Body of pancreas (tissue), 4 donors: Measurements from ENCODE around the gene EFNA2.

Source experiments
- CTCF ChIP-seq, 7 experiments: fragments of 450-650 bp in 4 of 7; fragments of 200-600 bp in 3 of 7; sonication (generic) in 3 of 7; IDR thresholded peaks; one replicate each; pipeline ENCODE4 v1.5.1; 2016 to 2019; ENCODE audit warnings: antibody characterized with exemption in 7 of 7
- POLR2A ChIP-seq, 3 donors: fragments of 450-650 bp; IDR thresholded peaks; one replicate each; pipeline ENCODE4 v1.6.1; 2016; ENCODE audit warnings: antibody characterized with exemption in 3 of 3, mild to moderate bottlenecking in 2 of 3

GRCh38 chr19:1236576-1236975 is 49.1 kb upstream of the EFNA2 start:
- no peak for TF ChIP-seq CTCF (IDR thresholded peaks at IDR 0.05)
- TF ChIP-seq POLR2A (IDR thresholded peaks at IDR 0.05) = no peak
